Loucy (cell line): ENCODE results near the gene NDST1.
A peak's percentile ranks its signal among the peaks of the same experiment; 100 is the strongest.

Experiments used
- H2AFZ ChIP-seq: fragments of 200-600 bp; sonication (generic); 2 replicates; pipeline ENCODE4 v1.6.0; 2016; ENCODE audit warnings: antibody characterized with exemption, mild to moderate bottlenecking, low read length, moderate library complexity
- H3F3A ChIP-seq: fragments of 200-600 bp; 2 replicates; pipeline ENCODE4 v1.6.0; 2016; ENCODE audit warnings: antibody characterized with exemption, low read depth, mild to moderate bottlenecking
- H3K27me3 ChIP-seq: fragments of 200-600 bp; sonication (generic); 2 replicates; pipeline ENCODE4 v1.6.1; 2014; ENCODE audit warnings: low read length, mild to moderate bottlenecking; ENCODE audit not compliant: insufficient read depth, poor library complexity, severe bottlenecking
- H3K36me3 ChIP-seq: fragments of 200-600 bp; sonication (generic); 2 replicates; pipeline ENCODE4 v1.6.1; 2016; ENCODE audit warnings: low read length; ENCODE audit not compliant: insufficient read depth
- H3K4me1 ChIP-seq: fragments of 200-600 bp; sonication (generic); 2 replicates; pipeline ENCODE4 v1.5.1; 2014; ENCODE audit warnings: low read length, mild to moderate bottlenecking; ENCODE audit not compliant: insufficient read depth, poor library complexity, severe bottlenecking
- H3K4me2 ChIP-seq: fragments of 200-600 bp; sonication (generic); 2 replicates; pipeline ENCODE4 v1.6.0; 2014; ENCODE audit warnings: antibody characterized with exemption, low read length, low read depth, mild to moderate bottlenecking; ENCODE audit not compliant: poor library complexity, severe bottlenecking
- H3K4me3 ChIP-seq: fragments of 200-600 bp; sonication (generic); 2 replicates; pipeline ENCODE4 v1.5.1; 2014; ENCODE audit warnings: low read length, mild to moderate bottlenecking, mixed read lengths; ENCODE audit not compliant: poor library complexity, severe bottlenecking
- H3K79me2 ChIP-seq: fragments of 200-600 bp; sonication (generic); 2 replicates; pipeline ENCODE4 v1.6.1; 2014; ENCODE audit warnings: low read length; ENCODE audit not compliant: insufficient read depth
- H3K9ac ChIP-seq: fragments of 200-600 bp; sonication (generic); 2 replicates; pipeline ENCODE4 v1.6.0; 2014; ENCODE audit warnings: mild to moderate bottlenecking, low read depth, low read length, moderate library complexity; ENCODE audit not compliant: poor library complexity, severe bottlenecking
- H3K9me2 ChIP-seq: fragments of 200-600 bp; sonication (generic); replicated peaks from 2 replicates; pipeline ENCODE4 v1.6.1; 2016; ENCODE audit warnings: low read depth, low read length, mixed read lengths
- H3K9me3 ChIP-seq: fragments of 200-600 bp; sonication (generic); 2 replicates; pipeline ENCODE4 v1.6.1; 2014; ENCODE audit warnings: mild to moderate bottlenecking, antibody characterized with exemption, low read length, low read depth; ENCODE audit not compliant: insufficient read depth
- H4K20me1 ChIP-seq: fragments of 200-600 bp; sonication (generic); 2 replicates; pipeline ENCODE4 v1.6.0; 2014; ENCODE audit warnings: antibody characterized with exemption, low read length, mild to moderate bottlenecking; ENCODE audit not compliant: insufficient read depth, poor library complexity, severe bottlenecking
- CTCF ChIP-seq: fragments of 200-600 bp; sonication (generic); conservative IDR thresholded peaks from 2 replicates; pipeline ENCODE4 v1.5.1; 2014; ENCODE audit warnings: mild to moderate bottlenecking, antibody characterized with exemption, low read length
- EZH2phosphoT487 ChIP-seq: fragments of 200-600 bp; IDR thresholded peaks from 2 replicates; pipeline ENCODE4 v1.6.1; 2018; ENCODE audit warnings: antibody characterized with exemption, mild to moderate bottlenecking, moderate library complexity, borderline replicate concordance

NDST1 gene

GRCh38 chr5:150573867-150574817 is 66.2 kb downstream of the NDST1 start:
- Histone ChIP-seq H4K20me1 (no peaks in the 10 kb centered on the region), H2AFZ (no peak overlapping the region), H3K9ac (no peak overlapping the region), H3F3A (no peaks in the 10 kb centered on the region), H3K4me1 (no peaks in the 10 kb centered on the region), H3K79me2 (no peaks in the 10 kb centered on the region), H3K9me2 (no peaks in the 10 kb centered on the region), H3K27me3 (no peaks in the 10 kb centered on the region), H3K4me3 (no peak overlapping the region), H3K4me2 (no peak overlapping the region), H3K9me3 (no peaks in the 10 kb centered on the region), H3K36me3 (no peaks in the 10 kb centered on the region)
- TF ChIP-seq EZH2phosphoT487 = no peak
- TF ChIP-seq CTCF = peak; percentile 28; the same call in 1 of the 2 replicates

- H3K27me3 ChIP-seq = no peaks in the 10 kb centered on the region
- H4K20me1 ChIP-seq = no peaks in the 10 kb centered on the region
- H3K4me3 ChIP-seq = no peak overlapping the region
- no peaks in the 10 kb centered on the region for H3F3A ChIP-seq
- no peaks in the 10 kb centered on the region for H3K4me1 ChIP-seq
- no peaks in the 10 kb centered on the region for H3K9me3 ChIP-seq
- no peak overlapping the region for H3K4me2 ChIP-seq
- no peaks in the 10 kb centered on the region for H3K36me3 ChIP-seq
- H2AFZ ChIP-seq = no peak overlapping the region
- no peaks in the 10 kb centered on the region for H3K9me2 ChIP-seq
- TF ChIP-seq EZH2phosphoT487 (no peak), CTCF (no peak)
- no peaks in the 10 kb centered on the region for H3K79me2 ChIP-seq
- H3K9ac ChIP-seq = no peak overlapping the region
Observed at GRCh38 chr5:150574818-150575547, 67.1 kb downstream of the NDST1 start.

- Histone ChIP-seq H3K79me2 (no peaks in the 10 kb centered on the region), H3K36me3 (no peaks in the 10 kb centered on the region), H3F3A (no peaks in the 10 kb centered on the region), H2AFZ (no peak overlapping the region), H3K27me3 (no peaks in the 10 kb centered on the region), H3K4me1 (no peaks in the 10 kb centered on the region), H3K4me2 (no peak overlapping the region), H3K9me3 (no peaks in the 10 kb centered on the region), H4K20me1 (no peaks in the 10 kb centered on the region), H3K9ac (no peak overlapping the region), H3K9me2 (no peaks in the 10 kb centered on the region), H3K4me3 (no peak overlapping the region)
- TF ChIP-seq CTCF (no peak), EZH2phosphoT487 (no peak)
Observed at GRCh38 chr5:150575745-150576448, 68.0 kb downstream of the NDST1 start.
